ENCODE measurements around the gene TMEM17.
A peak's percentile ranks its signal among the peaks of the same experiment; 100 is the strongest.

The TMEM17 gene

DNA sequence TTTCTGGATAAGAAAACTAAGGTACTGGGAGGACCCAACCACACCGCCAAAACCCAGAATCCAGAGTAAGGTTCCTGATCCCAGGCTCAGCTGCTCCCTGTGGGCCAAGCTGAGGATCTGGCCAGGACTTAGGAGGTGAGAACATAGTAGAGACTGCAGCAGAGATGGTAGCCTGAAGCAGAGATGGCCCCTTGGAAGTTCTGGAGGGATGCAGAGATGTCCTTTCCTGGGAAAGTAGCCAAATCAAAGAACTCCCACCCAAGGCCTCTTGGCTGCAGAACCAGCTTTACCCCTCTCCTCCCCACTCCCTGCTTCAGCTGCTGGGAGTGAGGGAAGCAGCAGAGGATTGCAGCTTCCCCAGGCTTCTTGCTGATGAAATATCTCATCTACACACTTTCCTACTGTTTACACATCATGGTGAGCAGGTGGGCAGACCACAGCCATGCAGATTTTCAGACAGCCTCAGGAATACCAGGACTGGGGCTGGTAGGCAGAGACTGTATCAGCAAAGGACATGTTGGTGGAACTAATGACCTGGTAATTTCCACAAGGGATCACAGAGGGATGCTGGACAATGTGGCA lies 32.7 kb downstream of the TMEM17 start:
- Mint-ChIP-seq H3K27ac (peak overlapping the region; percentile 6), H3K9me3 (no peaks in the 10 kb centered on the region), H3K4me3 (no peak overlapping the region), H3K36me3 (ENCODE audit: low read depth) (no peaks in the 10 kb centered on the region), H3K4me1 (ENCODE audit: low read depth) (peaks cover 33% of the 10 kb centered on the region), H3K27me3 (peaks cover 8% of the 10 kb centered on the region)
- intact Hi-C loops (cut with micrococcal nuclease), result no loop called here

DNA sequence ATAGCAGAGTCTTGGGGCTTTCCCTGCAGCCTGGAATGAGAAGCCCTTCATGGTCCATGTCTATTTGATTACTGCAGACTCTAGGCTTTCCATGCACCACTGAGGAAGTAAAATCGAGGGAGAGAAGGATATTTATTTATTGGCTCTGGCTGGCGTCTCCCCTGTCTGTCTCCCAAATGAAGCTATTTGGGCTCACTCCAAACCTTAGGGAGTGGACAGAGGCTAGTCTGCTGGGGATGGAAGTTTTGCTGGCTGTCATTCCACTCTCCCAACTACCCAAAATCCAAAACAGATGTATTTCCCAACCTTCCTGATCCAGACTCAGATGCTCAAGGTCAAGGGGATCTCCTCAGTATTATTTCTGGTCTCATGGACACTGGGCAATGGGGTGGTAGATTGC lies 33.7 kb downstream of the TMEM17 start:
- intact Hi-C loops (cut with micrococcal nuclease), result no loop called here
- Mint-ChIP-seq H3K27ac (no peak overlapping the region), H3K4me1 (ENCODE audit: low read depth) (peaks cover 32% of the 10 kb centered on the region), H3K9me3 (no peaks in the 10 kb centered on the region), H3K4me3 (no peak overlapping the region), H3K27me3 (peaks cover 8% of the 10 kb centered on the region), H3K36me3 (ENCODE audit: low read depth) (no peaks in the 10 kb centered on the region)

- intact Hi-C loops (cut with micrococcal nuclease), result no loop called here
- H3K4me3 Mint-ChIP-seq, result no peak overlapping the region
- peaks cover 32% of the 10 kb centered on the region for H3K4me1 Mint-ChIP-seq (ENCODE audit: low read depth)
- H3K27ac Mint-ChIP-seq, result no peak overlapping the region
- H3K27me3 Mint-ChIP-seq, result peaks cover 8% of the 10 kb centered on the region
- H3K9me3 Mint-ChIP-seq, result no peaks in the 10 kb centered on the region
- no peaks in the 10 kb centered on the region for H3K36me3 Mint-ChIP-seq (ENCODE audit: low read depth)
Measured at GRCh38 chr2:62471816-62472215, 34.2 kb downstream of the TMEM17 start.

GRCh38 chr2:62471404-62471803 lies 34.6 kb downstream of the TMEM17 start:
- Mint-ChIP-seq H3K4me3 (no peak overlapping the region), H3K27me3 (peaks cover 8% of the 10 kb centered on the region), H3K27ac (no peak overlapping the region), H3K36me3 (ENCODE audit: low read depth) (no peaks in the 10 kb centered on the region), H3K9me3 (no peaks in the 10 kb centered on the region), H3K4me1 (ENCODE audit: low read depth) (peaks cover 32% of the 10 kb centered on the region)
- intact Hi-C loops (cut with micrococcal nuclease), result no loop called here

DNA sequence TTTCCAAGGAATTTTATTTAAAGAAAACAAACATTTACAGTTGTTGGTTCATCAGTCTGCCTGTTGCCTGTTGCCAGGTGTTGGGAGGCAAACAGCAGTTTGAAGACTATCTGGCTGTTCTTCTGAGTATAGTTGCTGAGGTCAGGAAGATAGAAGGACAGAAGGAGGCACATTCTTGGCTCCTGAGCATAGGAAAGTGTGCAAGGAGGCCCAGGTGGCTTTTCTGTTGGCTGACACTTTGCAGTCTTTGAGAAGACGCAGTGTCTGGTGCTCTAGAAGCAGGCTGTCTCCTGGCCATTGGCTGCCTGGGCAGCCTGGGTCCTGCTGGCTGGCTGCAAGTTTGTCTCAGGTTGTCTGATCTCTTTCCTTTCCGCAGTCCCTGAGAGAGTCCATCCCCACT lies 36.4 kb downstream of the TMEM17 start:
- no peaks in the 10 kb centered on the region for H3K9me3 Mint-ChIP-seq

GRCh38 chr2:62469114-62469513 lies 36.9 kb downstream of the TMEM17 start:
- Mint-ChIP-seq H3K27me3 (no peaks in the 10 kb centered on the region), H3K27ac (no peak overlapping the region), H3K36me3 (ENCODE audit: low read depth) (no peaks in the 10 kb centered on the region), H3K4me3 (no peak overlapping the region), H3K9me3 (no peaks in the 10 kb centered on the region), H3K4me1 (ENCODE audit: low read depth) (peaks cover 16% of the 10 kb centered on the region)
- intact Hi-C loops (cut with micrococcal nuclease), result no loop called here

More for the DNA sequence above, 36.4 kb downstream of the TMEM17 start:
- H3K36me3 Mint-ChIP-seq (ENCODE audit: low read depth), result no peaks in the 10 kb centered on the region
- no peaks in the 10 kb centered on the region for H3K27me3 Mint-ChIP-seq
- H3K27ac Mint-ChIP-seq, result no peak overlapping the region
- peaks cover 16% of the 10 kb centered on the region for H3K4me1 Mint-ChIP-seq (ENCODE audit: low read depth)
- intact Hi-C loops (cut with micrococcal nuclease), result no loop called here
- H3K4me3 Mint-ChIP-seq, result no peak overlapping the region

DNA sequence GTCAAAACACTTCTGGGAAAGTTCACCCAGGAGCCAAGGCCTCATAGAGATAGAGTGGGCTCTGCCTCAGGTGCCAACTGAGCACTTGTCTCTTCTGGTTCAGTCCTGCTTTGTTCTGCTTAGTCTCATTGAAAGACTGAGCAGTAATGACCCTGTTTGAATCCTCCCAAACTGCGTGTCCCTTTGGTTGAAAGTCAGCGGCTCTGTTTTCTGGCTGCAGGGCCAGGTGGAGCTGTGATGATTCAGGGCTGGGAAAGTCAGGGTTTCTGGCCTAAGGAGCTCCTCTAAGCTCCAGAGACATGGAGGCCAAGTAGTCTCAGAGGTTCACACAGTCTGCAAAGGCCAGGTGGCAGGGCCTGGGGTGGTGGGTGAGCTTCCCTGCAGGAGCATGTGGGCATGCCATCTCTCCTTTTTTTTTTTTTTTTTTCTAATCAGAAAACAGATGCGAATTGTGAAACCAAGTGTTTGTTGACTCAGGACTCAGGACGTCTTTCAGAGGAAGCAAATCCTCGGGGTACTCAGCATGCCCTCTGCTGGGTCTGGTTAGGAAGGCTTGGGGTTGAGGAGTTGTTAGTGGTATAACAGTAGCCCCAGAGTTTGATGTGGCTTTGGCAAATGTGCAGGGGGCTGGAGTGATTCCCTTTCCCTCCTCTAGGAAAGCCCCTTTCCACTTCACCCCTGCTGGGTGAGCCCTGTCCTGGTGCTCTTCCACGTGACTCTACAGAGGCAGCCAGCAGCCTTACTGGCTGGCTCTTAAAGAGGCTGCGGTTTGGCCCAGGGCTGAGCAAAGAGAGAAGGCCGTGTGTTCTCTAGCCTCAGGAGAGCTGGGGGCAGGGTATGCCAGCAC lies 38.3 kb downstream of the TMEM17 start:
- peaks cover 8% of the 10 kb centered on the region for H3K4me1 Mint-ChIP-seq (ENCODE audit: low read depth)
- H3K9me3 Mint-ChIP-seq, result no peaks in the 10 kb centered on the region
- intact Hi-C loops (cut with micrococcal nuclease), result no loop called here
- no peak overlapping the region for H3K4me3 Mint-ChIP-seq
- H3K27me3 Mint-ChIP-seq, result no peaks in the 10 kb centered on the region
- no peaks in the 10 kb centered on the region for H3K36me3 Mint-ChIP-seq (ENCODE audit: low read depth)
- no peak overlapping the region for H3K27ac Mint-ChIP-seq

GRCh38 chr2:62467100-62467474 lies 38.9 kb downstream of the TMEM17 start:
- Mint-ChIP-seq H3K27me3 (no peaks in the 10 kb centered on the region), H3K36me3 (ENCODE audit: low read depth) (no peaks in the 10 kb centered on the region), H3K4me3 (no peak overlapping the region), H3K4me1 (ENCODE audit: low read depth) (peaks cover 8% of the 10 kb centered on the region), H3K27ac (no peak overlapping the region), H3K9me3 (no peaks in the 10 kb centered on the region)
- intact Hi-C loops (cut with micrococcal nuclease), result no loop called here

- H3K4me1 Mint-ChIP-seq (ENCODE audit: low read depth), result peaks cover 8% of the 10 kb centered on the region
- no peak overlapping the region for H3K4me3 Mint-ChIP-seq
- no peaks in the 10 kb centered on the region for H3K36me3 Mint-ChIP-seq (ENCODE audit: low read depth)
- no peaks in the 10 kb centered on the region for H3K9me3 Mint-ChIP-seq
- H3K27ac Mint-ChIP-seq, result no peak overlapping the region
- H3K27me3 Mint-ChIP-seq, result no peaks in the 10 kb centered on the region
- intact Hi-C loops (cut with micrococcal nuclease), result no loop called here
Measured at GRCh38 chr2:62466503-62466854, 39.5 kb downstream of the TMEM17 start.

DNA sequence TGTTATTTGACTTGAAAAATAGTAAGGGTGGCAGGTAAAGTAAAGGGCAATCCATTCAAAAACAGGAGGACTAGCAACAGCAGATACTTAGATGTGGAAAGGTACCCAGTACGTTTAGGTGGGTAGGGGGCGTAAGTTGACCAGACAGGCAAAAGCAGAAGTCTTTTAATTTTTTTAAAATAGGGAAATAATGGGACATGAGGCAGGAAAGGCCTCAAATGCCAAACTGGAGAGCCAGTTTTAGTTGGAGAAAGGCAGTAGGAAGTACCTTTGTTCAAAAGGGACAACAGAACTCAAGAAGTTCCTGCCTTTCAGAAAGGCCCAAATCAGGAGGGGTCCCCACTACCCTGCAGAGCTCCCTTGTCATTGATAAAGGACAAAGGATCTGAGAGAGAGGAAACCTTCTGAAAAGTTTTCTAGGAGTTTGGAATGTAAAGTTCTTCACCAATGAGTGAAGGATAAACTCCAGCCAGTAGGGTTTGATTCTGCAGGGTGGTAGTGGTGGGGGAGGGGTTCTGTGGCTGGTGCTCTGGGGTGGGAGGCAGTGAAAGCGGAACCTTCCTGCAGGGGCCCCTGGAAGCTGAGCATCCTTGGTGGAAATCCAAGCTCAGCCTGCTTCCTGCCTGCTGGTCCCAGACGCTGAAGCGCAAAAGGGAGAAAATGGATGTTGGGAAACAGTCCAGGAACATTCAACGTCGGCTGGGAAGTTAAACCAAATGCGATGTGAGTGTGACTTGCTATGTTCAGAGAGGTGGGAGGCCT lies 40.1 kb downstream of the TMEM17 start:
- Mint-ChIP-seq H3K9me3 (no peaks in the 10 kb centered on the region), H3K4me3 (no peak overlapping the region), H3K27me3 (no peaks in the 10 kb centered on the region), H3K36me3 (ENCODE audit: low read depth) (no peaks in the 10 kb centered on the region), H3K4me1 (ENCODE audit: low read depth) (peaks cover 8% of the 10 kb centered on the region), H3K27ac (no peak overlapping the region)
- intact Hi-C loops (cut with micrococcal nuclease), result no loop called here

DNA sequence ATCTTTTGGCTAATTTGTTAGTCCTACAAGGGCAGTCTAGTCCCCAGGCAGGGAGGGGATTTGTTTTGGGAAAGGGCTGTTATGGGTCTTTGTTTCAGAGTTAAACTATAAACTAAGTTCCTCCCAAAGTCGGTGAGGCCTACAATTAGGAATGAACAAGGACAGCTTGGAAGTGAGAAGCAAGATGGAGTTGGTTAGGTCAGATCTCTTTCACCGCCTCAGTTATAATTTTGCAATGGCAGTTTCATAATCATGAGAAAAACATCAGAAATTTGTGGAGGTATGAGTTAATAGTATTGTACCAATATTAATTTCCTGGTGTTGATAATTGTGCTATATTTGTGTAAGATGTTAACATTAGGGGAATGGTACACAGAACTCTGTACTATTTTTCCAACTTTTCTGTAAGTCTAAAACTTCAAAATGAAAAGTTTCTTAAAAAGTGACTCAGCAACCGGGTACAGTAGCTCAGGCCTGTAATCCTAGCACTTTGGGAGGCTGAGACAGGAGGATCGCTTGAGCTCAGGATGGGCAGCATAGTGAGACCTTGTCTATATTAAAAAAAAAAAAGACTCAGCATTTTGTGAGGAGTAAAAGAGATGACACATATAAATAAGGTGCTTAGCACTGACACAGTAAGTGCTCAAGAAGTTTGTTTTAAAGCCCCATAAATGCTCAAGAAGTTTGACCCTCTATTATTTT lies 40.8 kb downstream of the TMEM17 start:
- Mint-ChIP-seq H3K27ac (no peak overlapping the region), H3K4me1 (ENCODE audit: low read depth) (peaks cover 8% of the 10 kb centered on the region), H3K36me3 (ENCODE audit: low read depth) (no peaks in the 10 kb centered on the region), H3K9me3 (no peaks in the 10 kb centered on the region), H3K27me3 (no peaks in the 10 kb centered on the region), H3K4me3 (no peak overlapping the region)
- intact Hi-C loops (cut with micrococcal nuclease), result no loop called here

DNA sequence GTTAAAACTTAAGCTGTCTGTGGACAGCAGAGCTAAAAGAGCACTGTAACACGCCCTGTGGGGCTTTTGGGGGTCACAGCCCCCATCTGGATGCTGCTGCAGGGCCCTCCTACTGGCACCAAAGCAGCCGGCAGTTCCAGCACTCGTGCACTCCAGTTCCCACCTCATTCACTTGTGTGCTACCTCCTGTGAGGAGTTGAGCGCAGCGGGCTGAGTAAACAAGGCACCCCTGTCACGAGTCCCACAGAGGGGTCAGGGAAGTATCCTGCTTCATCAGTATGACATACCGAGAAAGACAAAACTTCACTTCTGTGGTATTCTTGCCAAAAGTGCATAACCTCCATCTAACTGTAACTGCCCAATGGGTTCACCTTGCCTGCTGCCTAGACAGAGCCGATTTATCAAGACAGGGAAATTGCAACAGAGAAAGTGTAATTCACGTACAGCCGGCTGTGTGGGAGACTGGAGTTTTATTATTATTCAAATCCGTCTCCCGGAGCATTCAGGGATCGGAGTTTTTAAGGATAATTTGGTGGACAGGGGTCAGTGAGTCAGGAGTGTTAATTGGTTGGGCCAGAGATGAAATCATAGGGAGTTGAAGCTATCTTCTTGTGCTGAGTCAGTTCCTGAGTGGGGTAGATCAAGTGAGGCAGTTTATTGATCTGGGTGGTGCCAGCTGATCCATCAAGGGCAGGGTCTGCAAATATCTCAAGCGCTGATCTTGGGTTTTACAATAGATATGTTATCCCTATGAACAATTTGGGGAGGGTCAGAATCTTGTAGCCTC lies 41.6 kb downstream of the TMEM17 start:
- Mint-ChIP-seq H3K4me3 (no peak overlapping the region), H3K9me3 (no peaks in the 10 kb centered on the region), H3K4me1 (ENCODE audit: low read depth) (peaks cover 8% of the 10 kb centered on the region), H3K27ac (no peak overlapping the region), H3K27me3 (no peaks in the 10 kb centered on the region), H3K36me3 (ENCODE audit: low read depth) (no peaks in the 10 kb centered on the region)
- intact Hi-C loops (cut with micrococcal nuclease), result no loop called here

DNA sequence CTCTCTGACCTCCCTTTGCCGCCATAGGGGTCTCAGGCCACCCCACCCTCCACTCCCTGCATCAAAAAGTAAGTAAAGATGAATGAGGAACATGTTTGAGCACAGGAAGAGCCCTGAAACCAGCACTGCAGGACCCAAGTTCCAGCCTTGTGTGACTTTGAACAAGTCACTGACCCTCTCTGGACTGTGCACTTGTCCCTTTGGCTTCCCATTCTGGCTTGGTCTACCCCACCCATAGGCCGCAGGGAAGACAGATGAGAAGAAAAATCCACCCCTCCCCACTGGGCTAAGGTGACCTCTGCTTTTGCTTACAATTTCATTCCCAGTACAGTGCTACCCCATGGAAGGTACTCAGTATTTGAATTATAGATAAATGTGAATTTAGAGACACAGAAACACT lies 43.8 kb downstream of the TMEM17 start:
- Mint-ChIP-seq H3K36me3 (ENCODE audit: low read depth) (no peaks in the 10 kb centered on the region), H3K4me1 (ENCODE audit: low read depth) (peaks cover 5% of the 10 kb centered on the region), H3K27ac (no peak overlapping the region), H3K27me3 (peaks cover 9% of the 10 kb centered on the region), H3K4me3 (no peak overlapping the region), H3K9me3 (no peaks in the 10 kb centered on the region)
- intact Hi-C loops (cut with micrococcal nuclease), result no loop called here
